Sigmoid colon (tissue), 7 donors: ENCODE data around the gene FAM149A. TPM values are rescaled to one million over a fixed set of nuclear protein-coding genes. Genes with fewer than 3 reads are reported as not detected.
A peak's percentile ranks its signal among the peaks of the same experiment; 100 is the strongest.

Experiments
- DNase-seq: peaks from one replicate; pipeline ENCODE4 v3.0.0-alpha.2; 2019
- H3K27ac ChIP-seq, 4 donors: fragments of 200-600 bp; sonication (generic); one replicate each; pipeline ENCODE4 v1.5.1; 2016 to 2019; ENCODE audit warnings: mild to moderate bottlenecking in 1 of 4
- H3K27me3 ChIP-seq, 3 donors: fragments of 200-600 bp; sonication (generic); one replicate each; pipeline ENCODE4 v1.5.1; 2019; ENCODE audit warnings: mild to moderate bottlenecking in 1 of 3
- H3K36me3 ChIP-seq, 4 donors: fragments of 200-600 bp; sonication (generic); one replicate each; pipeline ENCODE4 v1.5.1; 2016 to 2019
- H3K4me1 ChIP-seq, 4 donors: fragments of 200-600 bp; sonication (generic); one replicate each; pipeline ENCODE4 v1.5.1; 2017 to 2019
- H3K4me3 ChIP-seq, 4 donors: fragments of 200-600 bp; sonication (generic); one replicate each; pipeline ENCODE4 v1.5.1; 2017 to 2019; ENCODE audit warnings: mild to moderate bottlenecking in 2 of 4, moderate library complexity in 1 of 4
- H3K9me3 ChIP-seq, 4 donors: fragments of 200-600 bp in 3 of 4; sonication (generic) in 3 of 4; one replicate each; pipeline versions ENCODE4 v1.5.1 to v1.6.1; 2013 to 2019
- CTCF ChIP-seq, 4 experiments: fragments of 450-650 bp in 3 of 4; fragments of 200-600 bp in 1 of 4; IDR thresholded peaks; one replicate each; pipeline ENCODE4 v1.5.1; 2016 to 2019; ENCODE audit warnings: antibody characterized with exemption in 4 of 4, mild to moderate bottlenecking in 3 of 4, moderate library complexity in 2 of 4
- EP300 ChIP-seq, 4 donors: sonication (generic); formaldehyde crosslinking; IDR thresholded peaks; one replicate each; pipeline ENCODE4 v1.6.1; 2017; ENCODE audit warnings: antibody characterized with exemption in 4 of 4
- POLR2A ChIP-seq, 2 donors: fragments of 450-650 bp; IDR thresholded peaks; one replicate each; pipeline ENCODE4 v1.6.1; 2016; ENCODE audit warnings: antibody characterized with exemption in 2 of 2, mild to moderate bottlenecking in 2 of 2, moderate library complexity in 2 of 2
- POLR2AphosphoS5 ChIP-seq, 4 donors: sonication (generic); formaldehyde crosslinking; IDR thresholded peaks; one replicate each; pipeline ENCODE4 v1.6.1; 2017; ENCODE audit warnings: antibody characterized with exemption in 4 of 4
- WGBS, 2 donors: extraction: QIAGEN DNeasy Blood & Tissue Kit; methylation state at CpG; one replicate each; pipeline ENCODE4 v1.1.7; 2013; 5-methylcytosine and 5-hydroxymethylcytosine counted together
- intact Hi-C: fragments of 100-400 bp; cut with DNase I; formaldehyde crosslinking; loops from one replicate; pipeline ENCODE4 v1.15.1; 2023
- polyA plus RNA-seq, 3 donors: library from polyadenylated mRNA; stranded (reverse); fragments of 200-250 nt; gene quantifications; one replicate each; pipeline ENCODE4 v1.2.3, GENCODE V29; 2013
- total RNA-seq, 4 donors: library from RNA; depleted of rRNA; stranded (reverse); fragments of >200 nt; gene quantifications; one replicate each; pipeline ENCODE4 v1.1.0, GENCODE V29; 2016
- donor health status: healthy with polysubstance abuse.
- donor health status: Bipolar disorder and iron deficiency.
- donor health status: healthy.

Gene FAM149A
- total RNA-seq = 10 to 100 TPM; 14.6 to 26.0 (median 21.0) TPM
- polyA plus RNA-seq = 1 to 10 TPM; 2.8 to 8.4 (median 4.6) TPM

- Histone ChIP-seq H3K27me3 (no peaks in the 10 kb centered on the region), H3K27ac (peak within 1 kb of the TSS; percentile 53 to 72 (median 67)), H3K36me3 (no peaks in the 10 kb centered on the region), H3K4me1 (peaks cover 0 to 18% (median 15%) of the 10 kb centered on the region in 4 donors), H3K9me3 (no peaks in the 10 kb centered on the region), H3K4me3 (peak within 1 kb of the TSS; percentile 55 to 85 (median 72))
- 4 to 14% methylated on average over 57 of the region's 57 CpGs for WGBS, 2 donors
- no peak for TF ChIP-seq EP300 (IDR thresholded peaks at IDR 0.05)
- intact Hi-C loops = loop anchor here (2.0 to 5.0 kb wide), 2 partner anchors 36 to 38 kb away; partner anchors contain the start of gene TLR3
- peak; percentile 81 for DNase-seq
Observed at GRCh38 chr4:186104114-186104889, at the start of gene FAM149A. Gene FAM149A, plus strand, starts transcription at chr4:186104704.

- intact Hi-C loops = no loop called here
- 60 to 87% methylated on average over 6 of the region's 6 CpGs for WGBS, 2 donors
- no peaks in the 10 kb centered on the region for H3K36me3 ChIP-seq
- H3K27ac ChIP-seq = no peak overlapping the region
- no peak for DNase-seq
- TF ChIP-seq POLR2AphosphoS5 (IDR thresholded peaks at IDR 0.05) (no peak), CTCF (IDR thresholded peaks at IDR 0.05) (no peak), POLR2A (IDR thresholded peaks at IDR 0.05) (no peak), EP300 (IDR thresholded peaks at IDR 0.05) (no peak)
- no peak overlapping the region for H3K4me3 ChIP-seq
- no peaks in the 10 kb centered on the region for H3K4me1 ChIP-seq
- H3K9me3 ChIP-seq = no peaks in the 10 kb centered on the region
- H3K27me3 ChIP-seq = no peaks in the 10 kb centered on the region
Observed at GRCh38 chr4:186058253-186058979, 46.1 kb upstream of the FAM149A start.

GRCh38 chr4:186058980-186059316, 45.6 kb upstream of the FAM149A start:
- TF ChIP-seq EP300 (IDR thresholded peaks at IDR 0.05) (no peak), CTCF (IDR thresholded peaks at IDR 0.05) (no peak), POLR2AphosphoS5 (IDR thresholded peaks at IDR 0.05) (no peak), POLR2A (IDR thresholded peaks at IDR 0.05) (no peak)
- H3K36me3 ChIP-seq = no peaks in the 10 kb centered on the region
- no peak overlapping the region for H3K4me3 ChIP-seq
- H3K4me1 ChIP-seq = no peaks in the 10 kb centered on the region
- no peaks in the 10 kb centered on the region for H3K9me3 ChIP-seq
- intact Hi-C loops = no loop called here
- WGBS, 2 donors = 42 to 79% methylated on average over 3 of the region's 3 CpGs
- no peaks in the 10 kb centered on the region for H3K27me3 ChIP-seq
- H3K27ac ChIP-seq = no peak overlapping the region
- no peak for DNase-seq

GRCh38 chr4:186061921-186062320, 42.6 kb upstream of the FAM149A start:
- DNase-seq = no peak
- intact Hi-C loops = loop anchor here (10.0 kb wide), 1 partner anchor 523 kb away; no protein-coding TSS in a partner anchor
- no peaks in the 10 kb centered on the region for H3K9me3 ChIP-seq
- WGBS, 2 donors = 62 to 83% methylated on average over 4 of the region's 4 CpGs
- H3K27me3 ChIP-seq = no peaks in the 10 kb centered on the region
- no peaks in the 10 kb centered on the region for H3K4me1 ChIP-seq
- no peak overlapping the region for H3K4me3 ChIP-seq
- H3K36me3 ChIP-seq = no peaks in the 10 kb centered on the region
- H3K27ac ChIP-seq = no peak overlapping the region
- TF ChIP-seq POLR2A (IDR thresholded peaks at IDR 0.05) (no peak), POLR2AphosphoS5 (IDR thresholded peaks at IDR 0.05) (no peak), EP300 (IDR thresholded peaks at IDR 0.05) (no peak), CTCF (IDR thresholded peaks at IDR 0.05) (no peak)

GRCh38 chr4:186067757-186068385, 36.6 kb upstream of the FAM149A start:
- 33 to 49% methylated on average over 9 of the region's 9 CpGs for WGBS, 2 donors
- TF ChIP-seq POLR2A (IDR thresholded peaks at IDR 0.05) (no peak), EP300 (IDR thresholded peaks at IDR 0.05) (no peak), CTCF (IDR thresholded peaks at IDR 0.05) (peak in 3 of 4 experiments; percentile 52 to 56 (median 55)), POLR2AphosphoS5 (IDR thresholded peaks at IDR 0.05) (peak in 3 of 4 donors; percentile 20 to 33 (median 31))
- Histone ChIP-seq H3K27ac (peak overlapping the region; percentile 58 to 80 (median 77)), H3K4me1 (peaks cover 0 to 19% (median 5%) of the 10 kb centered on the region in 4 donors), H3K4me3 (peak overlapping the region; percentile 46 to 58 (median 54)), H3K27me3 (no peaks in the 10 kb centered on the region), H3K9me3 (no peaks in the 10 kb centered on the region), H3K36me3 (no peaks in the 10 kb centered on the region)
- intact Hi-C loops = loop anchor here (1.0 to 10.0 kb wide), 5 partner anchors 37 to 517 kb away; partner anchors contain the start of genes CYP4V2 and FAM149A
- peak; percentile 82 for DNase-seq
